GM12864 (cell line): ENCODE results near the gene ZNF688.
A peak's percentile ranks its signal among the peaks of the same experiment; 100 is the strongest.

Experiments
- DNase-seq: peaks from one replicate; pipeline ENCODE4 v3.0.0-alpha.2; 2011; ENCODE audit warnings: low read depth
- H3K4me3 ChIP-seq: 2 replicates; pipeline ENCODE4 v1.5.1; 2011; ENCODE audit warnings: mild to moderate bottlenecking, low read depth, low read length, control low read depth
- CTCF ChIP-seq: IDR thresholded peaks from 2 replicates; pipeline ENCODE4 v1.5.1; 2011; ENCODE audit warnings: low read depth, mild to moderate bottlenecking, moderate library complexity, low read length, control low read depth, inconsistent platforms; ENCODE audit errors: missing control alignments

Gene ZNF688

GRCh38 chr16:30535106-30535776 lies 36.3 kb downstream of the ZNF688 start:
- TF ChIP-seq CTCF: no peak
- no peak for DNase-seq
- peak overlapping the region; percentile 83 for H3K4me3 ChIP-seq

GRCh38 chr16:30534368-30535105 lies 37.0 kb downstream of the ZNF688 start, which contains the start of gene ZNF747:
Gene ZNF747 (minus strand): TSS chr16:30534858. CDS start chr16:30534679, 179 bp downstream.
- TF ChIP-seq CTCF: no peak
- peak within 1 kb of the TSS; percentile 83 for H3K4me3 ChIP-seq
- peak; percentile 61 for DNase-seq

- peak overlapping the region; percentile 83 for H3K4me3 ChIP-seq
- no peak for DNase-seq
Observed at GRCh38 chr16:30533748-30534367, 37.7 kb downstream of the ZNF688 start.

GRCh38 chr16:30533146-30533522 lies 38.4 kb downstream of the ZNF688 start:
- no peak overlapping the region for H3K4me3 ChIP-seq
- no peak for TF ChIP-seq CTCF
- no peak for DNase-seq

More at GRCh38 chr16:30533748-30534367, 37.7 kb downstream of the ZNF688 start:
- TF ChIP-seq CTCF: no peak

GRCh38 chr16:30532285-30533145 lies 39.0 kb downstream of the ZNF688 start:
- DNase-seq: no peak
- no peak for TF ChIP-seq CTCF
- H3K4me3 ChIP-seq: no peak overlapping the region

GRCh38 chr16:30530163-30531037 lies 41.1 kb downstream of the ZNF688 start:
- no peak for DNase-seq
- no peak for TF ChIP-seq CTCF

More at GRCh38 chr16:30530163-30531037, 41.1 kb downstream of the ZNF688 start:
- H3K4me3 ChIP-seq: no peak overlapping the region
